Measurements from ENCODE around the gene PPM1D. TPM values are rescaled to one million over a fixed set of nuclear protein-coding genes. Genes with fewer than 3 reads are reported as not detected.

The PPM1D gene
- total and polyA plus RNA-seq, 2 experiments from 2014 or later: 7.8 to 13.3 TPM

DNA sequence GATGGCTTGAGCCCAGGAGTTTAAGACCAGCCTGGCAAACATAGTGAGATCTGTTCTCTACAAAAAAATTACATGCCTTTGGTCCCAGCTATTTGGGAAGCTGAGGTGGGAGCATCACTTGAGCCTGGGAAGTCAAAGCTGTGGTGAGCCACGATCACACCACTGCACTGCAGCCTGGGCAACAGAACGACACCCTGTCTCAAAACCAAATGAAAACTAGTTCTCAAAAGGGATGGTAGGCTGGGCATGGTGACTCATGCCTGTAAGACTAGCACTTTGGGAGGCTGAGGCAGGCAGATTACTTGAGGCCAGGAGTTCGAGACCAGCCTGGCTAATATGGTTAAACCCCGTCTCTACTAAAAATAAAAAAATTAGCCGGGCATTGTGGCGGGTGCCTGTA, 31.1 kb downstream of the PPM1D start:
- Mint-ChIP-seq H3K27ac (no peak overlapping the region; the same call in 1 of the 2 replicates), H3K27me3 (ENCODE audit: insufficient read depth, low read depth, poor library complexity) (no peaks in the 10 kb centered on the region), H3K4me3 (no peak overlapping the region), H3K9me3 (no peaks in the 10 kb centered on the region), H3K4me1 (no peaks in the 10 kb centered on the region), H3K36me3 (ENCODE audit: low read depth) (peaks cover 9% of the 10 kb centered on the region)
- H3K4me2 ChIP-seq: no peak overlapping the region
- no peak overlapping the region for H2AFZ ChIP-seq
- 0 out of 2 replicates have a peak overlapping the region, but pooled peaks have one; percentile 55 for H3K27ac ChIP-seq (ENCODE audit: low read depth)
- no peak for TF ChIP-seq EZH2 (IDR thresholded peaks at IDR 0.05; ENCODE audit: low read depth, unreplicated experiment)
- TF ChIP-seq EZH2phosphoT487 (IDR thresholded peaks at IDR 0.05; ENCODE audit: unreplicated experiment): no peak
- TF ChIP-seq CREB1 (CRISPR knock-in tag; IDR thresholded peaks at IDR 0.05; ENCODE audit: low read depth): no peak
- TF ChIP-seq STAT1 (IDR thresholded peaks at IDR 0.05; ENCODE audit: unreplicated experiment): no peak
- H3K4me1 ChIP-seq (ENCODE audit: insufficient read depth): no peaks in the 10 kb centered on the region
- no peak overlapping the region for H3K4me3 ChIP-seq
- peaks cover 20% of the 10 kb centered on the region; the same call in 1 of the 2 replicates for H3K36me3 ChIP-seq (ENCODE audit: insufficient read depth)
- H3F3A ChIP-seq (replicated peaks; ENCODE audit: low read depth): no peaks in the 10 kb centered on the region
- no peaks in the 10 kb centered on the region for H3K27me3 ChIP-seq (ENCODE audit: insufficient read depth)
- DNase-seq (ENCODE audit: low spot score) (no peak), ATAC-seq (no peak)
- H4K20me1 ChIP-seq (replicated peaks; ENCODE audit: insufficient read depth): peaks cover 10% of the 10 kb centered on the region; the same call in 1 of the 2 replicates
- no peaks in the 10 kb centered on the region for H3K9me2 ChIP-seq (ENCODE audit: insufficient read depth)
- H3K79me2 ChIP-seq (replicated peaks; ENCODE audit: insufficient read depth): peaks cover 21% of the 10 kb centered on the region

DNA sequence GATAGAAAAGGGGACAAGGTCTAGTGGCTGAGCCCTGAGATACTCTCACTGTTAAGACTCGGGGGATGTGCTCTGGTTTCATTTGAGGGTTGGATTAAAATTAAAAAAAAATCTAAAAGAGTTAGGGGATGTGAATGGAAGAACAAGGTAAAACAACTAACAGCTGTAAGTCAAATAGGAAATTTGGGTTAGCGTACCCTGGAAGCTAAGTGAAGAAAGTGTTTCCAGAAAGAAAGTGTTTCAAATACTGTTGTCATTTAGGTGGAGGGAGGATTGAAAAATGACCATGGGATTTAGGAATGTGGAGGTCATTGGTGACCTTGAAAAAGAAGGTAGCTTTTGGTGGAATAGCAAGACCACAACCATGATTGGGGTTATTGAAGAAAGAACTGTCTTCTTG, 37.7 kb downstream of the PPM1D start:
- Mint-ChIP-seq H3K27me3 (ENCODE audit: insufficient read depth, low read depth, poor library complexity) (peaks cover 3% of the 10 kb centered on the region), H3K27ac (no peak overlapping the region), H3K36me3 (ENCODE audit: low read depth) (peaks cover 9% of the 10 kb centered on the region), H3K4me3 (no peak overlapping the region), H3K4me1 (0 out of 3 replicates have a peak, but pooled peaks cover 3% of the 10 kb centered on the region), H3K9me3 (no peaks in the 10 kb centered on the region)
- no peaks in the 10 kb centered on the region; the same call in 1 of the 2 replicates for H3F3A ChIP-seq (replicated peaks; ENCODE audit: low read depth)
- H4K20me1 ChIP-seq (replicated peaks; ENCODE audit: insufficient read depth): peaks cover 9% of the 10 kb centered on the region; the same call in 1 of the 2 replicates
- no peak overlapping the region for H2AFZ ChIP-seq
- peaks cover 18% of the 10 kb centered on the region for H3K79me2 ChIP-seq (replicated peaks; ENCODE audit: insufficient read depth)
- H3K4me1 ChIP-seq (ENCODE audit: insufficient read depth): no peaks in the 10 kb centered on the region
- no peak overlapping the region for H3K4me3 ChIP-seq
- DNase-seq (ENCODE audit: low spot score) (no peak), ATAC-seq (no peak)
- no peaks in the 10 kb centered on the region for H3K9me2 ChIP-seq (ENCODE audit: insufficient read depth)
- no peak overlapping the region for H3K27ac ChIP-seq (ENCODE audit: low read depth)
- no peak overlapping the region for H3K4me2 ChIP-seq
- peaks cover 17% of the 10 kb centered on the region; the same call in 1 of the 2 replicates for H3K36me3 ChIP-seq (ENCODE audit: insufficient read depth)
- H3K27me3 ChIP-seq (ENCODE audit: insufficient read depth): no peaks in the 10 kb centered on the region
- TF ChIP-seq POLR2AphosphoS5 (IDR thresholded peaks at IDR 0.05; ENCODE audit: low read depth) (no peak), JUNB (IDR thresholded peaks at IDR 0.05; ENCODE audit: unreplicated experiment) (no peak), ZNF114 (CRISPR knock-in tag; IDR thresholded peaks at IDR 0.05) (no peak), ZNF331 (CRISPR knock-in tag; IDR thresholded peaks at IDR 0.05; ENCODE audit: low read depth) (no peak), EZH2phosphoT487 (IDR thresholded peaks at IDR 0.05; ENCODE audit: unreplicated experiment) (no peak), EZH2 (IDR thresholded peaks at IDR 0.05; ENCODE audit: low read depth, unreplicated experiment) (no peak)
- TF ChIP-seq, protein P1, sequence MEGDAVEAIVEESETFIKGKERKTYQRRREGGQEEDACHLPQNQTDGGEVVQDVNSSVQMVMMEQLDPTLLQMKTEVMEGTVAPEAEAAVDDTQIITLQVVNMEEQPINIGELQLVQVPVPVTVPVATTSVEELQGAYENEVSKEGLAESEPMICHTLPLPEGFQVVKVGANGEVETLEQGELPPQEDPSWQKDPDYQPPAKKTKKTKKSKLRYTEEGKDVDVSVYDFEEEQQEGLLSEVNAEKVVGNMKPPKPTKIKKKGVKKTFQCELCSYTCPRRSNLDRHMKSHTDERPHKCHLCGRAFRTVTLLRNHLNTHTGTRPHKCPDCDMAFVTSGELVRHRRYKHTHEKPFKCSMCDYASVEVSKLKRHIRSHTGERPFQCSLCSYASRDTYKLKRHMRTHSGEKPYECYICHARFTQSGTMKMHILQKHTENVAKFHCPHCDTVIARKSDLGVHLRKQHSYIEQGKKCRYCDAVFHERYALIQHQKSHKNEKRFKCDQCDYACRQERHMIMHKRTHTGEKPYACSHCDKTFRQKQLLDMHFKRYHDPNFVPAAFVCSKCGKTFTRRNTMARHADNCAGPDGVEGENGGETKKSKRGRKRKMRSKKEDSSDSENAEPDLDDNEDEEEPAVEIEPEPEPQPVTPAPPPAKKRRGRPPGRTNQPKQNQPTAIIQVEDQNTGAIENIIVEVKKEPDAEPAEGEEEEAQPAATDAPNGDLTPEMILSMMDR (conservative IDR thresholded peaks at IDR 0.05; ENCODE audit: low read depth in 2 of 2): no peak
- TF ChIP-seq, protein P2, sequence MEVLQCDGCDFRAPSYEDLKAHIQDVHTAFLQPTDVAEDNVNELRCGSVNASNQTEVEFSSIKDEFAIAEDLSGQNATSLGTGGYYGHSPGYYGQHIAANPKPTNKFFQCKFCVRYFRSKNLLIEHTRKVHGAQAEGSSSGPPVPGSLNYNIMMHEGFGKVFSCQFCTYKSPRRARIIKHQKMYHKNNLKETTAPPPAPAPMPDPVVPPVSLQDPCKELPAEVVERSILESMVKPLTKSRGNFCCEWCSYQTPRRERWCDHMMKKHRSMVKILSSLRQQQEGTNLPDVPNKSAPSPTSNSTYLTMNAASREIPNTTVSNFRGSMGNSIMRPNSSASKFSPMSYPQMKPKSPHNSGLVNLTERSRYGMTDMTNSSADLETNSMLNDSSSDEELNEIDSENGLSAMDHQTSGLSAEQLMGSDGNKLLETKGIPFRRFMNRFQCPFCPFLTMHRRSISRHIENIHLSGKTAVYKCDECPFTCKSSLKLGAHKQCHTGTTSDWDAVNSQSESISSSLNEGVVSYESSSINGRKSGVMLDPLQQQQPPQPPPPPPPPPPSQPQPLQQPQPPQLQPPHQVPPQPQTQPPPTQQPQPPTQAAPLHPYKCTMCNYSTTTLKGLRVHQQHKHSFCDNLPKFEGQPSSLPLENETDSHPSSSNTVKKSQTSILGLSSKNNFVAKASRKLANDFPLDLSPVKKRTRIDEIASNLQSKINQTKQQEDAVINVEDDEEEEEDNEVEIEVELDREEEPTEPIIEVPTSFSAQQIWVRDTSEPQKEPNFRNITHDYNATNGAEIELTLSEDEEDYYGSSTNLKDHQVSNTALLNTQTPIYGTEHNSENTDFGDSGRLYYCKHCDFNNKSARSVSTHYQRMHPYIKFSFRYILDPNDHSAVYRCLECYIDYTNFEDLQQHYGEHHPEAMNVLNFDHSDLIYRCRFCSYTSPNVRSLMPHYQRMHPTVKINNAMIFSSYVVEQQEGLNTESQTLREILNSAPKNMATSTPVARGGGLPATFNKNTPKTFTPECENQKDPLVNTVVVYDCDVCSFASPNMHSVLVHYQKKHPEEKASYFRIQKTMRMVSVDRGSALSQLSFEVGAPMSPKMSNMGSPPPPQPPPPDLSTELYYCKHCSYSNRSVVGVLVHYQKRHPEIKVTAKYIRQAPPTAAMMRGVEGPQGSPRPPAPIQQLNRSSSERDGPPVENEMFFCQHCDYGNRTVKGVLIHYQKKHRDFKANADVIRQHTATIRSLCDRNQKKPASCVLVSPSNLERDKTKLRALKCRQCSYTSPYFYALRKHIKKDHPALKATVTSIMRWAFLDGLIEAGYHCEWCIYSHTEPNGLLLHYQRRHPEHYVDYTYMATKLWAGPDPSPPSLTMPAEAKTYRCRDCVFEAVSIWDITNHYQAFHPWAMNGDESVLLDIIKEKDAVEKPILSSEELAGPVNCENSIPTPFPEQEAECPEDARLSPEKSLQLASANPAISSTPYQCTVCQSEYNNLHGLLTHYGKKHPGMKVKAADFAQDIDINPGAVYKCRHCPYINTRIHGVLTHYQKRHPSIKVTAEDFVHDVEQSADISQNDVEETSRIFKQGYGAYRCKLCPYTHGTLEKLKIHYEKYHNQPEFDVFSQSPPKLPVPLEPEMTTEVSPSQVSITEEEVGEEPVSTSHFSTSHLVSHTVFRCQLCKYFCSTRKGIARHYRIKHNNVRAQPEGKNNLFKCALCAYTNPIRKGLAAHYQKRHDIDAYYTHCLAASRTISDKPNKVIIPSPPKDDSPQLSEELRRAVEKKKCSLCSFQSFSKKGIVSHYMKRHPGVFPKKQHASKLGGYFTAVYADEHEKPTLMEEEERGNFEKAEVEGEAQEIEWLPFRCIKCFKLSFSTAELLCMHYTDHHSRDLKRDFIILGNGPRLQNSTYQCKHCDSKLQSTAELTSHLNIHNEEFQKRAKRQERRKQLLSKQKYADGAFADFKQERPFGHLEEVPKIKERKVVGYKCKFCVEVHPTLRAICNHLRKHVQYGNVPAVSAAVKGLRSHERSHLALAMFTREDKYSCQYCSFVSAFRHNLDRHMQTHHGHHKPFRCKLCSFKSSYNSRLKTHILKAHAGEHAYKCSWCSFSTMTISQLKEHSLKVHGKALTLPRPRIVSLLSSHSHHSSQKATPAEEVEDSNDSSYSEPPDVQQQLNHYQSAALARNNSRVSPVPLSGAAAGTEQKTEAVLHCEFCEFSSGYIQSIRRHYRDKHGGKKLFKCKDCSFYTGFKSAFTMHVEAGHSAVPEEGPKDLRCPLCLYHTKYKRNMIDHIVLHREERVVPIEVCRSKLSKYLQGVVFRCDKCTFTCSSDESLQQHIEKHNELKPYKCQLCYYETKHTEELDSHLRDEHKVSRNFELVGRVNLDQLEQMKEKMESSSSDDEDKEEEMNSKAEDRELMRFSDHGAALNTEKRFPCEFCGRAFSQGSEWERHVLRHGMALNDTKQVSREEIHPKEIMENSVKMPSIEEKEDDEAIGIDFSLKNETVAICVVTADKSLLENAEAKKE (CRISPR knock-in tag; IDR thresholded peaks at IDR 0.05): no peak
- TF ChIP-seq, protein P3, sequence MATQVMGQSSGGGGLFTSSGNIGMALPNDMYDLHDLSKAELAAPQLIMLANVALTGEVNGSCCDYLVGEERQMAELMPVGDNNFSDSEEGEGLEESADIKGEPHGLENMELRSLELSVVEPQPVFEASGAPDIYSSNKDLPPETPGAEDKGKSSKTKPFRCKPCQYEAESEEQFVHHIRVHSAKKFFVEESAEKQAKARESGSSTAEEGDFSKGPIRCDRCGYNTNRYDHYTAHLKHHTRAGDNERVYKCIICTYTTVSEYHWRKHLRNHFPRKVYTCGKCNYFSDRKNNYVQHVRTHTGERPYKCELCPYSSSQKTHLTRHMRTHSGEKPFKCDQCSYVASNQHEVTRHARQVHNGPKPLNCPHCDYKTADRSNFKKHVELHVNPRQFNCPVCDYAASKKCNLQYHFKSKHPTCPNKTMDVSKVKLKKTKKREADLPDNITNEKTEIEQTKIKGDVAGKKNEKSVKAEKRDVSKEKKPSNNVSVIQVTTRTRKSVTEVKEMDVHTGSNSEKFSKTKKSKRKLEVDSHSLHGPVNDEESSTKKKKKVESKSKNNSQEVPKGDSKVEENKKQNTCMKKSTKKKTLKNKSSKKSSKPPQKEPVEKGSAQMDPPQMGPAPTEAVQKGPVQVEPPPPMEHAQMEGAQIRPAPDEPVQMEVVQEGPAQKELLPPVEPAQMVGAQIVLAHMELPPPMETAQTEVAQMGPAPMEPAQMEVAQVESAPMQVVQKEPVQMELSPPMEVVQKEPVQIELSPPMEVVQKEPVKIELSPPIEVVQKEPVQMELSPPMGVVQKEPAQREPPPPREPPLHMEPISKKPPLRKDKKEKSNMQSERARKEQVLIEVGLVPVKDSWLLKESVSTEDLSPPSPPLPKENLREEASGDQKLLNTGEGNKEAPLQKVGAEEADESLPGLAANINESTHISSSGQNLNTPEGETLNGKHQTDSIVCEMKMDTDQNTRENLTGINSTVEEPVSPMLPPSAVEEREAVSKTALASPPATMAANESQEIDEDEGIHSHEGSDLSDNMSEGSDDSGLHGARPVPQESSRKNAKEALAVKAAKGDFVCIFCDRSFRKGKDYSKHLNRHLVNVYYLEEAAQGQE (IDR thresholded peaks at IDR 0.05; ENCODE audit: unreplicated experiment): no peak

All from GM23338 (cell line).